GM12801 (cell line): ENCODE data around the gene FOSL2.

Experiments used
- TF ChIP-seq, protein P1 (sequence below): IDR thresholded peaks from one replicate; pipeline ENCODE4 v1.5.1; 2011; ENCODE audit warnings: control low read depth; ENCODE audit not compliant: insufficient read length; ENCODE audit errors: extremely low read depth

Gene FOSL2

DNA sequence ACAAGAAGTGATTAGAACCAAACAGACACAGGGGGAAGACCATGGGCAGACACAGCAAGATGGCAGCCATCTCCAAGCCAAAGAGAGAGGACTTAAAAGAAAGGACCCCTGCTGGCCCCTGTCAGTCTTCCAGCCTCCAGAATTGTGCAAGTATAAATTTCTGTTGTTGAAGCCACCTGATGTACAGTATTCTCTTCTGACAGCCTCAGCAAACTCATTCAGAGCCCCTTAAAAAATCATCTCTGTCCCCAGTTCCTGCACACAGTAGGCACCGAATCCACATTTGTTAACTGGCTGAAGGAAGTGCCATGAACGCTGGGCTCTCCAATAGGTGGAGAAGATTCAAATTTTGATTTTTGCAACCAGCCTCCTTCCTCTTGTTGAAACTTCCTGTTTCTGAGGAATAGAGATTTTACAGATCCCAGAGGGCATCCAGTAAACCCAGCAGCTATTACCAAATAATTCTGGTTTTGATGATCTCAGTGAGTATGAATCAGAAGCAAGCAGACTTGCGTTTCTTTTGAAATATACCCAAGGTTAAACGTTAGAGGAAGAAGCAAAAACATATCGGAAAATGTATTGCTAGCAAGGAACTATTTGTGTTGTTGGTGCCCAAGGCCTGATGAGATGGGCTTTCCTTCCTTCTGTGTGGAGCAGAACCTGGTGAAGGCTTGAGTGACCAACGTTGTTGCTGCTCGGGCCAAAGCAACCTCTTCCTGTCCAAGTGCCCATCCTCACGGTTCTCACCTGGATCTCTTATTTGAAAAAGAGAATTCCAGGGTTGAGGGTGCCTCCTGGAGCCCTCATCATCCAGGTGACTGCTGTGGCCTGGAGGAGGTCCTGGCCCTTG, 55.5 kb downstream of the FOSL2 start:
- TF ChIP-seq, protein P1, sequence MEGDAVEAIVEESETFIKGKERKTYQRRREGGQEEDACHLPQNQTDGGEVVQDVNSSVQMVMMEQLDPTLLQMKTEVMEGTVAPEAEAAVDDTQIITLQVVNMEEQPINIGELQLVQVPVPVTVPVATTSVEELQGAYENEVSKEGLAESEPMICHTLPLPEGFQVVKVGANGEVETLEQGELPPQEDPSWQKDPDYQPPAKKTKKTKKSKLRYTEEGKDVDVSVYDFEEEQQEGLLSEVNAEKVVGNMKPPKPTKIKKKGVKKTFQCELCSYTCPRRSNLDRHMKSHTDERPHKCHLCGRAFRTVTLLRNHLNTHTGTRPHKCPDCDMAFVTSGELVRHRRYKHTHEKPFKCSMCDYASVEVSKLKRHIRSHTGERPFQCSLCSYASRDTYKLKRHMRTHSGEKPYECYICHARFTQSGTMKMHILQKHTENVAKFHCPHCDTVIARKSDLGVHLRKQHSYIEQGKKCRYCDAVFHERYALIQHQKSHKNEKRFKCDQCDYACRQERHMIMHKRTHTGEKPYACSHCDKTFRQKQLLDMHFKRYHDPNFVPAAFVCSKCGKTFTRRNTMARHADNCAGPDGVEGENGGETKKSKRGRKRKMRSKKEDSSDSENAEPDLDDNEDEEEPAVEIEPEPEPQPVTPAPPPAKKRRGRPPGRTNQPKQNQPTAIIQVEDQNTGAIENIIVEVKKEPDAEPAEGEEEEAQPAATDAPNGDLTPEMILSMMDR, result no peak

DNA sequence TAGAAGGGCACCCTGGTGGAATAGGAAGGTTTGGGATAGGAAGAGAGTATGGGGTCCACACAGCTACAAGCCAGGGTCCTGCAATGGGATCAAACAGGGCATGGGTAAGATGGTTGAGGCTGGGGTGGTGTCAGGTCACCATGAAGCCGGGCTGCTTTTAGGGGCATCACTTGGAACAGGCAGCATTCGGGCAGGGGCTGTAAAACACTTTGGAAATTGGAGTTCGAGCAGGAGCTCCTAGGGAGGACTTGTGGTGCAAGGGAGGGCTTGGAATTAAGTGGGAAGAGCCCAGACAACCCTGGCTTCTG, 56.1 kb downstream of the FOSL2 start:
- TF ChIP-seq, protein P1, result no peak

DNA sequence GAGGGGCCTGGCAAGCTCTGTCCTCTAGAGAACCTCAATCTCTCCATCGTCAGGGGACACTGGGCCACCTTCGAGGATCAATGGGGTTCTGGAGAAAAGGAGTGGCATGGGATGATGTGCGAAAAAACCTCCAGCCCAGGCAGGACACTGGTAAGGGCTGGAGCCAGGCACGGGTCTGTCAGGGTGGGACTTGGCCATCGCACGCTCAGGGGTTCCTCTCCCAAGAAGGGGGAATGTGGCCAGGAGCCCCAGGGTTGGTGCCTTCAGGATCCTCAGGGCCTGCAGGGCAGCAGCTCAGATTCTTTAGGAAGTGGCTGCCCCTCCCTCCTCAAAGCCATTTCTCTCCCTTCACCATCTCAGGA, 56.4 kb downstream of the FOSL2 start:
- TF ChIP-seq, protein P1, result no peak

DNA sequence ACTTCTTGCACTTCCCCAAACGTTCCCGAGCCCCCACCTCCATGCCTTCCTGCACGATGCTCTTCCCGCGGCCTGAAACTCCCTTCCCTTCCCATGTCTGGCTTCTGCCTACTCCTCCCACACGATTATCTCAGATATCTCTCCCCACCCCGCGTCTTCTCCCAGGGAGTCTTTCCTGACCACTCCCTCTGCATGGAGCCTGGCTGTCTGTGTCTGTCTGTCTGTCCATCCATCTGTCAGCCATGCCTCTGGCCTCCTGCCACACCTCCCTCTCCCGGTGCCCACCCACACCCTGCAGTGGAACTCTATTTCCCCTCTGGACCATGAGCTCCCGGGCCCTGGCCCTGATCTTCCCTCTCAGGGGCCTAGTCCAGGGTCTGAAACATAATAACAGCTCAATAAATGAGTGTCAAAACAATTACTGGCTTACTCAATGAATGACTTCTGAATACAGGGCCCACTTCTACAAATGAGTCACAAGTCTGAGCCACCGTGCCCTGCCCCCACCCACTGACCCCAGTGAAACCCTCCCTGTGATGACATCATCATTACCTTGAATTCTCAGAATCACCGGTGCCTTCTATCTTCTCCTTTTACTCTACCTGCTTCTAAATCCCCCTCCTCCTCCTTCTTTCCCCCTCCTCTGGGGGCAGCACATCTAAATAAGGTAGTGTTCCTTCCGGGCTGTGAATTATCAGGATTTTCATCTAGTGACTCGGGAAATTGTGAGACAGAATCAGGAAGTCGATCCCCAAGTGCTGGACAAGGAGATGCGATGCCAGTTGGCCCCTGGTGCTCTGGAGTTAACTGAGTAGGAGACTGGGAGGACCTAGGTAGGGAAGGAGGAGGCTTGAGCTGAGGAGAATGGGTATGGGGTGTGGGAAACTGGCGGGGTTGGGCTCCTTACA, 57.1 kb downstream of the FOSL2 start:
- TF ChIP-seq, protein P1, result no peak

DNA sequence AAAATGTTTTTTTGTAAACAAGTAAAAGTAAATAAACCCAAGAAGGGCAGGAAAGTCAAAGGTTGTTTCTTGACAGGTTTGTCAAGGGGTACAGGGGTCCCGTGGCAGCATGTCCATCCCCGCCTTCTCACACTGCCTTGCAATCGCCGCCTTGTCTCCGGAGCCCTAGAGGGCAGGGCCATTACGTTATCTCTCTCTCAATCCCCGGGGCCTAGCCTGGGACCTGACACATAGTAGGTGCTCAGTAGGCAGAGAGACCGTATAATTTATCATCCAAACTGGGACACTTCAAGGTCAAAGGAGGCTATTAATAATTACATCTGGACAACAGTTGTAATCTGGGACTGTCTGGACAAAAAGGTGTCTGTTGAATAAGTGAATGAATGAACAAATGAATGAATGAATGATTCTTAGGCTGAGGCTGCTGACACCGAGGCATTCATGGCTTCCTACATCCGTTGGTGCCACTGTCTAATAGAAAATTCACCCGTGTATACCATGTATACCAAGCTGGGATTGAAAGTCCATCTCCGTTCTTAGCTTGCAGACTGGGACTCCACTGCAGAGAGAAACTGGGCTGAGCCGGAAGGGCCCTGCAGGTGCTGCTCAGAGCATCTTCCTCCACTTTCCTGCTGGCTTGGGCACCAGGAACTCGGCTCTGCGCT, 58.4 kb downstream of the FOSL2 start:
- TF ChIP-seq, protein P1, result no peak

DNA sequence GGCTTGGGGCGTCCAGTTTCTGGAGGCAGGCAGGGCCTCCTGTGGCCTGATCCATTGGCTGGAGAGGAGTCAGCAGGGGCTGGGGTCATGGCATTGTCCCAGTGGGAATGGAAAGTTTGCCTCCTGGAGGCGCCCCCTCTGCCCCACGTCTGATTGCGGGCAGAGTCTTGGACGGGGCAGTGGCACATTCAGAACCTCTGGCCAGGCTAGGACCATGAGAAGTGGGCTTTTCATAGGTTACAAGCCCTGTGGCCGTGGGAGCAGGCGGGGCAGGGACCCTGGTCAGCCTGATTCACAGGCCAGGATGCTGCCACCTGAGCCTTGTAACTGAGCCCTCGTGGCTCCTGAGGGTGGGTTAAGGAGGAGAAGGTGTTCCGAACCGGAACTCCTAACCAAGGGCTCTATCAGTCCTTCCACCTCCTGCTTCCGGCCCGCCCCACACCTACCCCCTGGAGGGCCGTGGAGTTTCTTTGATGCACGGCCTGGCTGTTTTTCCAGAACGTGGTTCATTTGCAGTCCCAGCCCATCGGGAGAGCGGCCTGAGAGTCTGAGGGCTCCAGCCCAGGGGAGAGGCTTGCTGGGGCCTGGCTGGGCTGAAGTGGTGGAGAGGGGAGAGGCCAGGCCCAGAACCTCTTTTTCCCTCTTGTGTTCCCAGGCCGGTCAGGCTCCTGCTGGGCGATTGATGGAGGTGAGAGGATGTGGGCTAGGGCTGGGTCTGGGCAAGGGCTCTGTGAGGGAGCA, 59.3 kb downstream of the FOSL2 start:
- TF ChIP-seq, protein P1, result no peak
